Measurements from ENCODE around the gene COL27A1.
"Not testable (repeated sequence)": the region's sequence is repeated elsewhere in the genome, so short reads cannot be mapped to it uniquely, and the experiment has no call there.

The COL27A1 gene

GRCh38 chr9:114122136-114123027, 33.0 kb upstream of the COL27A1 start:
- no peak for DNase-seq

- DNase-seq, result no peak
Observed at GRCh38 chr9:114123031-114123977, 32.0 kb upstream of the COL27A1 start.

- no peak for DNase-seq
Observed at GRCh38 chr9:114124138-114124537, 31.2 kb upstream of the COL27A1 start.

- no peak for DNase-seq
Observed at GRCh38 chr9:114124666-114125475, 30.5 kb upstream of the COL27A1 start.

- DNase-seq, result no peak
Observed at GRCh38 chr9:114125476-114126013, 29.8 kb upstream of the COL27A1 start.

- DNase-seq, result no peak
Observed at GRCh38 chr9:114126247-114127060, 28.9 kb upstream of the COL27A1 start.

GRCh38 chr9:114128759-114129158, 26.6 kb upstream of the COL27A1 start:
- DNase-seq, result not testable (repeated sequence)

GRCh38 chr9:114130141-114130540, 25.2 kb upstream of the COL27A1 start:
- DNase-seq, result no peak

GRCh38 chr9:114130624-114131277, 24.6 kb upstream of the COL27A1 start:
- peak in 2 of 56 donors; percentile 9 to 37 for DNase-seq

- no peak for DNase-seq
Observed at GRCh38 chr9:114131808-114132549, 23.4 kb upstream of the COL27A1 start.

GRCh38 chr9:114132550-114132918, 22.8 kb upstream of the COL27A1 start:
- DNase-seq, result no peak

GRCh38 chr9:114134827-114135396, 20.4 kb upstream of the COL27A1 start:
- no peak for DNase-seq

GRCh38 chr9:114137831-114138230, 17.5 kb upstream of the COL27A1 start:
- DNase-seq, result no peak

- no peak for DNase-seq
Observed at GRCh38 chr9:114138552-114138971, 16.8 kb upstream of the COL27A1 start.

GRCh38 chr9:114139071-114139470, 16.3 kb upstream of the COL27A1 start:
- no peak for DNase-seq

- DNase-seq, result no peak
Observed at GRCh38 chr9:114140401-114140800, 14.9 kb upstream of the COL27A1 start.

- peak in 1 of 56 donors; percentile 51 for DNase-seq
Observed at GRCh38 chr9:114140850-114141249, 14.5 kb upstream of the COL27A1 start.

Data from amygdala (tissue), 56 donors.